Small intestine (tissue), 16 donors: ENCODE results near the gene DBF4B. TPM values are rescaled to one million over a fixed set of nuclear protein-coding genes. Genes with fewer than 3 reads are reported as not detected.

Experiments
- DNase-seq, 2 donors: peaks; one replicate each; pipeline versions ENCODE4 v3.0.0 to v3.0.0-alpha.2; 2013
- FAIRE-seq: peaks from 2 replicates; lab custom pipeline; 2012; peaks lifted over from hg19 to GRCh38; lab: Jason Lieb, UNC
- H3K27ac ChIP-seq, 3 donors: one replicate each; pipeline ENCODE4 v1.5.1; 2013; ENCODE audit warnings: low read length in 2 of 3, mild to moderate bottlenecking in 2 of 3, control low read depth in 1 of 3, inconsistent platforms in 1 of 3, low read depth in 1 of 3, moderate library complexity in 1 of 3
- H3K27me3 ChIP-seq, 3 donors: one replicate each; pipeline ENCODE4 v1.6.1; 2013; ENCODE audit warnings: low read length in 3 of 3, inconsistent platforms in 1 of 3; ENCODE audit not compliant: control insufficient read depth in 3 of 3, insufficient read depth in 3 of 3
- H3K36me3 ChIP-seq, 3 donors: one replicate each; pipeline ENCODE4 v1.6.1; 2013; ENCODE audit warnings: low read length in 3 of 3, inconsistent platforms in 1 of 3, low read depth in 1 of 3, mild to moderate bottlenecking in 1 of 3, moderate library complexity in 1 of 3; ENCODE audit not compliant: control insufficient read depth in 3 of 3, insufficient read depth in 2 of 3
- H3K4me1 ChIP-seq, 3 donors: one replicate each; pipeline ENCODE4 v1.6.1; 2013; ENCODE audit warnings: low read length in 2 of 3, inconsistent platforms in 1 of 3, low read depth in 1 of 3, mild to moderate bottlenecking in 1 of 3, moderate library complexity in 1 of 3; ENCODE audit not compliant: control insufficient read depth in 3 of 3, insufficient read depth in 2 of 3
- H3K4me3 ChIP-seq, 3 donors: one replicate each; pipeline ENCODE4 v1.5.1; 2013; ENCODE audit warnings: low read length in 3 of 3, control low read depth in 1 of 3, inconsistent platforms in 1 of 3, low read depth in 1 of 3, mild to moderate bottlenecking in 1 of 3, moderate library complexity in 1 of 3
- H3K9me3 ChIP-seq, 2 donors: one replicate each; pipeline ENCODE4 v1.6.1; 2013; ENCODE audit warnings: low read depth in 1 of 2, low read length in 1 of 2; ENCODE audit not compliant: control insufficient read depth in 2 of 2, insufficient read depth in 1 of 2
- WGBS, 3 donors: extraction: QIAGEN DNeasy Blood & Tissue Kit; methylation state at CpG; one replicate each; pipeline ENCODE4 v1.1.7; 2013; 5-methylcytosine and 5-hydroxymethylcytosine counted together
- long read RNA-seq, 10 donors: transcript quantifications; one replicate each; lab custom pipeline, GENCODE V29; 2026
- polyA plus RNA-seq, 4 donors: library from polyadenylated mRNA; stranded (reverse) in 3 of 4; unstranded in 1 of 4; fragments of 200-250 nt in 3 of 4; fragments of 120-200 nt in 1 of 4; gene quantifications; one replicate each; pipeline versions ENCODE4 v1.2.1 to v1.2.3, GENCODE V29; 2013
- donor health status: healthy with polysubstance abuse.
- donor health status: control.
- donor health status: control.
- donor health status: Bipolar disorder and iron deficiency.
- donor health status: healthy.

DBF4B gene, protein sequence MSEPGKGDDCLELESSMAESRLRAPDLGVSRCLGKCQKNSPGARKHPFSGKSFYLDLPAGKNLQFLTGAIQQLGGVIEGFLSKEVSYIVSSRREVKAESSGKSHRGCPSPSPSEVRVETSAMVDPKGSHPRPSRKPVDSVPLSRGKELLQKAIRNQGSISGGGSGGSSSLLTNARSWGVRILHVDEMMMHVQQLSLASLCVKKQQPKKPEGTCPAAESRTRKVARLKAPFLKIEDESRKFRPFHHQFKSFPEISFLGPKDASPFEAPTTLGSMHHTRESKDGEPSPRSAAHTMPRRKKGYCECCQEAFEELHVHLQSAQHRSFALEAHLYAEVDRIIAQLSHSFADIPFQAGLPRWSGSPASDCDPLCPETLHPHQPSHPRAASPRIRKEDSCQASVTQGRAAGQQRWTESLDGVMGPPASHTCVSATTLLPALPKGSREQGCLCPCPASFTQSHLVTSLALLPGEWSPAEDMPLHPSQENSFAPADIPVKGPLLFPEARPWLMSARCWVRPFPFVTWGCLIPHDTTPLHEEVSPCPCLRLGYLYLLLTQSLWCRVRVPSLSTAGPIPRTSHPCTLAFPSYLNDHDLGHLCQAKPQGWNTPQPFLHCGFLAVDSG
- 1 to 10 TPM in 3 of 4 donors, under 1 TPM in 1; 0.54 to 9.1 (median 3.1) TPM for polyA plus RNA-seq
- long read RNA-seq, donor 1 = 0 reads
- long read RNA-seq, donor 2 = 0 reads
- long read RNA-seq, donor 3 = 0 reads
- long read RNA-seq, donor 4 = 0 reads
- long read RNA-seq, donor 5 = 0 reads
- long read RNA-seq, donor 6 = 0 reads
- long read RNA-seq, donor 7, partial matches to known transcripts = 0 of 1 reads
- long read RNA-seq, donor 7, other reads (novel, unspliced or antisense) = 0 of 1 reads
- long read RNA-seq, donor 8 = 0 reads
- long read RNA-seq, donor 9, partial matches to known transcripts = 0 of 1 reads
- long read RNA-seq, donor 9, other reads (novel, unspliced or antisense) = 0 of 1 reads
- long read RNA-seq, donor 10 = 0 reads

DNA sequence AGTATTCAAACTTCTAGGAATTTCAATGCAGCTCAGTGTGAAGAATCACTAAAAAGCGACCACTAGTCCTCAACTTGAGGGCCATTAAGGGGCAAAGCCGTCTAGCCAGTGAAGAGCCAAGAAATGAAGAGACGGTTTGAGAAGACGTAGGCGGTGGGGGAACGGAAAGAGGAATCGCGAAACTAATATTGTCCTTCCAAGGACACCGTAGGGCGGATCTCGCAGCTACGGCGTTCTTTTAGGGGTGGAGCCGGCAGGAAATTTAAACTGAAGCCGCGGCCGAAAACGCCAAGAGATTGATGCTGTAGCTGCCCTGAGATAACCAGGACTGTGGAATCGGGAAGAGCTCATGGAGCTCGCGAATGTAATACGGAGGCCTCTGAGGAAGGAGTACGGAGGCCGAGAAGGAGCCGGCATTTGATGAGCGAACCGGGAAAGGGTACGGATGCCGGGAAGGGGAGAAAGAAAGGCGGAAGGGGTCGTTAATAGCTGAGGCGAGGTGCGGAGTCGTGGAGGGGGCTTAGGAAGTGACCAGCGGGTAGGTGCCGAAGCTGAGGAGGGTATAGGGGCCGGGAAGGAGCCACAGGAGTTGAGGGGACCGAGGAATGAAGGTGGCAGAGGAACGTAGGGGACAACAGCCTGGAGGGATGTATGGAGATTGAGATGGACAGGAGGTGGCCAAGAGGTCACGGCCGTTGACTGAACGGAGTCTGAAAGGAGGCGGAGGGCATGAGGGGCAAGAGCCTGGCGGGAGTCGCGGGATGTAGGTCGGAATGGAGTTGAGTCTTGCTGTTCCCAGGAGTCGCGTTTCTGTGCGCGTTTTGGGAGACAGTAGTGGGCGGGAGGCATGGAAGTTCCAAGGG lies at the start of gene DBF4B:
Gene DBF4B (plus strand): TSS at position 265 of the 863 bp plus-strand sequence. CDS start 156 bp downstream, at position 421.
- 1% methylated on average over 52 of the region's 52 CpGs for WGBS, 3 donors
- FAIRE-seq (no peak), DNase-seq (peak; percentile 85 to 97)
- H3K4me3 ChIP-seq = peak within 1 kb of the TSS; percentile 64 to 96 (median 83)
- no peaks in the 10 kb centered on the region for H3K36me3 ChIP-seq
- H3K27ac ChIP-seq = peak within 1 kb of the TSS in 2 of 3 donors; percentile 31 to 68
- H3K9me3 ChIP-seq = no peaks in the 10 kb centered on the region
- no peaks in the 10 kb centered on the region for H3K27me3 ChIP-seq
- peaks cover 2 to 5% (median 5%) of the 10 kb centered on the region in 3 donors for H3K4me1 ChIP-seq

DNA sequence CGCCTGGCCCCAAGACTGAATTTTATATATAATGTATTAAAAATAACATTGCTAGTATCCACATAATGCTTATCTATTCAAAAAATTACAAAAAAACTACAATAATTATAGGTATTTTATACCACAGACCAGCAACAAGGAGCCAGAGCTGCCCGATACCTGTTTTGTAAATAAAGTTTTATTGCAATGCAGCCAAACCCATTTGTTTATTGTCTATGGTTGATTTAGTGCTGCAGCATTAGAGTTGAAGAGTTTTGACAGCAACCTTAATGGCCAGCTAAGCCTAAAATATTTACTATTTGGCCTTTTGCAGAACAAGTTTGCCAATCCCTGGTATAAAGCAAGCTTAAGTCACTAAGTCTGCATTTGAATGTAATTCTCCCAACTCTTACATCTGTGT lies 46.6 kb upstream of the DBF4B start:
- FAIRE-seq = no peak
- Histone ChIP-seq H3K36me3 (no peaks in the 10 kb centered on the region), H3K27me3 (peaks cover 0 to 18% (median 7%) of the 10 kb centered on the region in 3 donors), H3K4me3 (no peak overlapping the region), H3K9me3 (no peaks in the 10 kb centered on the region), H3K27ac (no peak overlapping the region), H3K4me1 (peaks cover 0 to 2% (median 0%) of the 10 kb centered on the region in 3 donors)
- no peak for DNase-seq
- 95 to 96% (median 95%) methylated on average over 2 of the region's 2 CpGs for WGBS, 3 donors

DNA sequence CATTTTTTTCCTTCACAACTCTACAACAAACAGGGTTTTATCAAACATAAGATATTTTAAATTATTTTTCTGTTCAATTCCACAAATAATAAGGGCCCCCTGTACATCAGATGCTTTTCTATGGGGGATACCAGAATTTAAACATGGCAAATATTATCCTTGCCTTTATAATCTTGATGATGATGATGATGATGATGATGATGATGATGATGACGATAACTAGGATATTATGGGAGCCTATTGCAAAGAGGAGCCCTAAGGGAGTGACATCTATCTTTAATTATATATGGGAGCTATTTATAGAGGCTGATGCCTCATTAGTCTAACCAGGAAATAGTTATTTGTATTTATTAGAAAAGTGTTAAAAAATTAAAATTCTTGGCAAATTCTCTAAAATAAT lies 45.4 kb upstream of the DBF4B start:
- DNase-seq = no peak
- FAIRE-seq = no peak
- no peaks in the 10 kb centered on the region for H3K4me1 ChIP-seq
- H3K4me3 ChIP-seq = no peak overlapping the region
- peaks cover 0 to 5% (median 0%) of the 10 kb centered on the region in 3 donors for H3K27me3 ChIP-seq
- 74 to 86% (median 77%) methylated on average over 1 of the region's 1 CpG for WGBS, 3 donors
- no peak overlapping the region for H3K27ac ChIP-seq
- no peaks in the 10 kb centered on the region for H3K36me3 ChIP-seq
- no peaks in the 10 kb centered on the region for H3K9me3 ChIP-seq

DNA sequence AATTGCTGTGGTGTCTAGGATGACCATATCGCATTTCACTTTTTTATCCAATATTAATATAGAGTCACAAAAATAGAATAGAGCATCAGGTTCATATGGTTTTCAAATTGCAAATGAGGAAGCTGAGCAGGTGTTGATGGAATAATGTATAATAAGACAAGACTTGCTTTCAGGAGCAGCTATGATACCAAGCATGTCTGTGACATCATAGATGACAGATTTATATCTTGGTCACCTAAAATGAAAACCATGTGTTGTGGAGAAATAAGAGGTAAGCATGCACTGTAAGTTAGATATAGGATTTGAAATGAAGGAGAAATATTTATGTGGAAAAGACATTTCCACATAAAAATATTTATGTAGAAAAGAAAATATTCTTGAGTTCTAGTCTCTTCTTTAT lies 43.6 kb upstream of the DBF4B start:
- WGBS, 3 donors = 88 to 95% (median 94%) methylated on average over 1 of the region's 1 CpG

DNA sequence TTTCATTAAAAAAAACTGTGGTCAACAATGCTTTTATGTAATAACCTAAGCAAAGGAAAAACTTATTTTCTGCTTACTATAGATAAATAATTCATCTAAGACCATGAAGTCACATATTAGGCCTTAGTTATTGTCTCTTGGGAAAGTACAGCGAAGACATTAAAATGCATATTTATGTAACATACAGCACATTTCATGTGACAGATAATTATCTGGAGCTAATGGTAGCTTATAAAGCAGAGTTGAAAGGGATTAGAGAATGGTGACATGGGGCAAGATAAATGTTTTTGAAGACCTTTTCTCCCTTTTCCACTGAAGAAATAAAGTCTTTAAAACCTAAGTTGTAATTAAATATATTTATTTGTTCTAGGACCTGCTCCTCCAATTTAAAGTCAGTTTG lies 42.5 kb upstream of the DBF4B start:
- FAIRE-seq = no peak
- Histone ChIP-seq H3K36me3 (no peaks in the 10 kb centered on the region), H3K27ac (no peak overlapping the region), H3K4me1 (no peaks in the 10 kb centered on the region), H3K9me3 (no peaks in the 10 kb centered on the region), H3K27me3 (no peaks in the 10 kb centered on the region), H3K4me3 (no peak overlapping the region)
- 94 to 100% (median 98%) methylated on average over 1 of the region's 1 CpG for WGBS, 3 donors
- no peak for DNase-seq

More for the DNA sequence above, 43.6 kb upstream of the DBF4B start:
- no peaks in the 10 kb centered on the region for H3K27me3 ChIP-seq
- FAIRE-seq (no peak), DNase-seq (no peak)
- H3K4me1 ChIP-seq = no peaks in the 10 kb centered on the region
- no peaks in the 10 kb centered on the region for H3K9me3 ChIP-seq
- no peaks in the 10 kb centered on the region for H3K36me3 ChIP-seq
- H3K27ac ChIP-seq = no peak overlapping the region
- H3K4me3 ChIP-seq = no peak overlapping the region

DNA sequence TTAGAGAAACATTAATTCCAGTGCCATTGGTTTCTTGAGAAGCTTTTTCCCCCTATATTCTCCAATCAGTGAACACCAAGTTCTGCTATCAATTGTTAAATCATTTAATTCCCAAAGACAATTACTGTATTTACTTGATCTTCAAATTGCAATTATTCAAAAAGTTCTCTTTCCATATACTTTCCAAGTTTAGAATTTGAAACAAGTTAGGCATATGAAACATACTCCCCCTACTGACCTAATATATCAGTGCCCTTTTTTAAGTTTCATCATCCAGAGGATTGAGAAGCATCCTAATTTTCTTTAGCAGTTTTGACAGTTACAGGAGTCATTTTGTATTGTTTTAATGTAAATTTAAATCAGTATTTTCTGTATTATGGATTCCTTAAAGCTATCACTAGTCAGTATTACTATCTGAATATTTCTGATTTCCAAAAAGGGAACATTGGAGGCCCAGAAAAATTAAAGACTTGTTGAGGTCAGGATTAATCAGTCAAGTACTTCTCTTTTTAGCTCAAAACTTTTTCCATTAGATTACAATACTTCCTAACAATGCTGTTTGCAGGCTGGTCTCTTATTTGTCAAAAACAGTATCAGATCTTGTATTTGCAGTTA lies 35.9 kb upstream of the DBF4B start:
- H3K4me1 ChIP-seq = no peaks in the 10 kb centered on the region
- H3K36me3 ChIP-seq = peaks cover 0 to 3% (median 0%) of the 10 kb centered on the region in 3 donors
- peak in 1 of 2 donors; percentile 7 for DNase-seq
- H3K27me3 ChIP-seq = no peaks in the 10 kb centered on the region
- H3K9me3 ChIP-seq = no peaks in the 10 kb centered on the region
- H3K27ac ChIP-seq = no peak overlapping the region
- no peak overlapping the region for H3K4me3 ChIP-seq
- FAIRE-seq = no peak

DNA sequence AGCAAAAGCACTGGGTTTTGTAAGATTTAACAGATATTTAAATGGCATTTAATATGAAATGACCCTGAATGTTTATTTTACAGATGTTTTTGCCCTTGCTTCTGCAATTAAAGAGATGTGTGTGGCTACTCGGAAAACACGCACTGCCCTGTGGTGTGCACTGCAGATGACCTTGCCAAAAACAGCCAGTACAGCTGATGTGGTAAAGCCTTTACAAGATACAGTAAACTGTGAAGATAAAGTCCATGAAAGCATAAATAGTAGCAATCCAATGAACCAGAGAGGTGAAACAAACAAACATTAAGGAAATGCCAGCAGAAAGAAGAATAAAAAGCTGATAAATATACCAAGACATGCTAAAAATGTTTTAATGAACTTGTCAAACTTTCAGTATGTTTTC lies 34.6 kb upstream of the DBF4B start:
- Histone ChIP-seq H3K36me3 (peaks cover 1 to 3% (median 2%) of the 10 kb centered on the region in 3 donors), H3K27me3 (no peaks in the 10 kb centered on the region), H3K9me3 (no peaks in the 10 kb centered on the region), H3K4me1 (no peaks in the 10 kb centered on the region), H3K4me3 (no peak overlapping the region), H3K27ac (no peak overlapping the region)
- WGBS, 3 donors = 83 to 90% (median 84%) methylated on average over 2 of the region's 2 CpGs
- no peak for FAIRE-seq
- no peak for DNase-seq
